HL-60 (cell line): ENCODE data around the gene SIL1.
"Not testable (repeated sequence)": the region's sequence is repeated elsewhere in the genome, so short reads cannot be mapped to it uniquely, and the experiment has no call there.

Experiments used
- POLR2AphosphoS5 ChIP-seq: IDR thresholded peaks from 2 replicates; pipeline ENCODE4 v1.6.1; 2012; ENCODE audit warnings: low read depth
- REST ChIP-seq: IDR thresholded peaks from 2 replicates; pipeline ENCODE4 v1.6.1; 2012; ENCODE audit warnings: low read depth; ENCODE audit not compliant: insufficient replicate concordance
- SPI1 ChIP-seq: IDR thresholded peaks from 2 replicates; pipeline ENCODE4 v1.6.1; 2012; ENCODE audit warnings: low read depth, mild to moderate bottlenecking, borderline replicate concordance
- TF ChIP-seq, protein P1 (sequence below): IDR thresholded peaks from one replicate; pipeline ENCODE4 v1.5.1; 2011; ENCODE audit warnings: low read length, control low read depth, inconsistent platforms; ENCODE audit not compliant: insufficient read depth

- TF ChIP-seq, protein P1, sequence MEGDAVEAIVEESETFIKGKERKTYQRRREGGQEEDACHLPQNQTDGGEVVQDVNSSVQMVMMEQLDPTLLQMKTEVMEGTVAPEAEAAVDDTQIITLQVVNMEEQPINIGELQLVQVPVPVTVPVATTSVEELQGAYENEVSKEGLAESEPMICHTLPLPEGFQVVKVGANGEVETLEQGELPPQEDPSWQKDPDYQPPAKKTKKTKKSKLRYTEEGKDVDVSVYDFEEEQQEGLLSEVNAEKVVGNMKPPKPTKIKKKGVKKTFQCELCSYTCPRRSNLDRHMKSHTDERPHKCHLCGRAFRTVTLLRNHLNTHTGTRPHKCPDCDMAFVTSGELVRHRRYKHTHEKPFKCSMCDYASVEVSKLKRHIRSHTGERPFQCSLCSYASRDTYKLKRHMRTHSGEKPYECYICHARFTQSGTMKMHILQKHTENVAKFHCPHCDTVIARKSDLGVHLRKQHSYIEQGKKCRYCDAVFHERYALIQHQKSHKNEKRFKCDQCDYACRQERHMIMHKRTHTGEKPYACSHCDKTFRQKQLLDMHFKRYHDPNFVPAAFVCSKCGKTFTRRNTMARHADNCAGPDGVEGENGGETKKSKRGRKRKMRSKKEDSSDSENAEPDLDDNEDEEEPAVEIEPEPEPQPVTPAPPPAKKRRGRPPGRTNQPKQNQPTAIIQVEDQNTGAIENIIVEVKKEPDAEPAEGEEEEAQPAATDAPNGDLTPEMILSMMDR, result not testable (repeated sequence)
- TF ChIP-seq REST, POLR2AphosphoS5, SPI1: not testable (repeated sequence)
These were observed 19.9 kb upstream of the SIL1 start for GRCh38 chr5:139218038-139218437.
